GM12878 (cell line): ENCODE results near the gene HORMAD2. TPM values are rescaled to one million over a fixed set of nuclear protein-coding genes. Genes with fewer than 3 reads are reported as not detected.
"Not testable (repeated sequence)": the region's sequence is repeated elsewhere in the genome, so short reads cannot be mapped to it uniquely, and the experiment has no call there.

Experiments used
- ATAC-seq: fragments of 200-7000 bp; cut with Tn5 transposase; 3 replicates; pipeline ENCODE4 v1.9.1; 2020; ENCODE audit warnings: mild to moderate bottlenecking, moderate library complexity
- BruUV-seq: library from RNA; stranded (reverse); fragments of 400-500 nt; replicated peaks from 2 replicates; lab custom pipeline; 2021; lab: Mats Ljungman, UMichigan
- CTCF ChIA-PET: fragments of 300-600 bp; sonication (Branson Sonifier 250); formaldehyde crosslinking; extraction: SDS; loops from one replicate; lab custom pipeline; 2021; ENCODE audit warnings: inconsistent platforms; lab: Yijun Ruan, JAX
- POLR2A ChIA-PET: fragments of 350-600 bp; formaldehyde crosslinking; extraction: SDS; loops from one replicate; lab custom pipeline; 2021; ENCODE audit warnings: inconsistent platforms; lab: Charles Lee
- RAD21 ChIA-PET: fragments of 300-600 bp; sonication (Branson Sonifier 250); formaldehyde crosslinking; loops from one replicate; lab custom pipeline; 2023; ENCODE audit warnings: antibody characterized with exemption; ENCODE audit not compliant: unreplicated experiment; lab: Charles Lee
- SMC1A ChIA-PET: fragments of 300-600 bp; sonication (Branson Sonifier 250); formaldehyde crosslinking; loops from one replicate; lab custom pipeline; 2023; ENCODE audit not compliant: unreplicated experiment, uncharacterized antibody; lab: Charles Lee
- DNase-seq: peaks from one replicate; pipeline ENCODE4 v3.0.0-alpha.2; 2011; ENCODE audit warnings: low read depth, low spot score
- FAIRE-seq: peaks from 3 replicates; lab custom pipeline; 2011; peaks lifted over from hg19 to GRCh38; lab: Jason Lieb, UNC
- H2AFZ ChIP-seq: 2 replicates; pipeline ENCODE4 v1.6.0; 2011; ENCODE audit warnings: low read depth, low read length, control low read depth; ENCODE audit not compliant: control insufficient read depth
- H3K27ac ChIP-seq: 2 replicates; pipeline ENCODE4 v1.5.1; 2011; ENCODE audit warnings: control low read depth; ENCODE audit not compliant: control insufficient read depth, insufficient read depth
- H3K27me3 ChIP-seq, 2 experiments: replicated peaks in 1 of 2; 2 replicates each; pipeline versions ENCODE4 v1.6.0 to v1.6.1; 2011; ENCODE audit warnings: low read length in 1 of 2; ENCODE audit not compliant: control insufficient read depth in 2 of 2, insufficient read depth in 2 of 2
- H3K36me3 ChIP-seq, 2 experiments: 2 replicates each; pipeline ENCODE4 v1.5.1; 2011; ENCODE audit warnings: low read length in 1 of 2; ENCODE audit not compliant: control insufficient read depth in 2 of 2, insufficient read depth in 2 of 2
- H3K4me1 ChIP-seq: 2 replicates; pipeline ENCODE4 v1.6.1; 2011; ENCODE audit warnings: mild to moderate bottlenecking, low read length, moderate library complexity, mixed read lengths; ENCODE audit not compliant: control insufficient read depth, insufficient read depth
- H3K4me2 ChIP-seq: 2 replicates; pipeline ENCODE4 v1.6.0; 2011; ENCODE audit warnings: control low read depth; ENCODE audit not compliant: control insufficient read depth, insufficient read depth
- H3K4me3 ChIP-seq: fragments of 200-600 bp; sonication (generic); 2 replicates; pipeline ENCODE4 v1.5.1; 2016
- H3K79me2 ChIP-seq: 2 replicates; pipeline ENCODE4 v1.6.0; 2011; ENCODE audit warnings: low read length; ENCODE audit not compliant: control insufficient read depth, insufficient read depth
- H3K9ac ChIP-seq: 2 replicates; pipeline ENCODE4 v1.8.0; 2011; ENCODE audit warnings: low read length, control low read depth, mixed read lengths; ENCODE audit not compliant: control insufficient read depth, insufficient read depth
- H3K9me3 ChIP-seq: replicated peaks from 3 replicates; pipeline ENCODE4 v1.5.1; 2011; ENCODE audit warnings: mild to moderate bottlenecking, low read length; ENCODE audit not compliant: control insufficient read depth, insufficient read depth
- H4K20me1 ChIP-seq: 2 replicates; pipeline ENCODE4 v1.6.0; 2011; ENCODE audit not compliant: control insufficient read depth, insufficient read depth
- BACH1 ChIP-seq: fragments of 450-650 bp; IDR thresholded peaks from 2 replicates; pipeline ENCODE4 v1.6.1; 2017; ENCODE audit warnings: mild to moderate bottlenecking, borderline replicate concordance
- BCL3 ChIP-seq: IDR thresholded peaks from 2 replicates; pipeline ENCODE4 v1.6.1; 2011; ENCODE audit warnings: borderline replicate concordance, low read depth, mild to moderate bottlenecking, moderate library complexity, low read length; ENCODE audit not compliant: insufficient read depth, poor library complexity, severe bottlenecking
- BMI1 ChIP-seq: fragments of 450-650 bp; IDR thresholded peaks from 2 replicates; pipeline ENCODE4 v1.6.1; 2016; ENCODE audit warnings: mild to moderate bottlenecking, moderate library complexity, borderline replicate concordance
- CHD2 ChIP-seq: IDR thresholded peaks from 2 replicates; pipeline ENCODE4 v1.6.1; 2011; ENCODE audit warnings: low read depth, low read length, improper control_type of control experiment, borderline replicate concordance
- DPF2 ChIP-seq: fragments of 450-650 bp; IDR thresholded peaks from 2 replicates; pipeline ENCODE4 v1.6.1; 2017; ENCODE audit warnings: mild to moderate bottlenecking
- FOXM1 ChIP-seq: IDR thresholded peaks from 2 replicates; pipeline ENCODE4 v1.6.1; 2012; ENCODE audit warnings: low read depth, mild to moderate bottlenecking, inconsistent platforms, low read length, moderate library complexity
- KLF5 ChIP-seq: fragments of 450-650 bp; IDR thresholded peaks from 2 replicates; pipeline ENCODE4 v1.6.1; 2014; ENCODE audit warnings: mild to moderate bottlenecking; ENCODE audit not compliant: partially characterized antibody
- MTA2 ChIP-seq: fragments of 450-650 bp; IDR thresholded peaks from 2 replicates; pipeline ENCODE4 v1.6.1; 2016; ENCODE audit warnings: low read depth, mild to moderate bottlenecking, moderate library complexity
- MTA3 ChIP-seq: IDR thresholded peaks from 2 replicates; pipeline ENCODE4 v1.6.1; 2012; ENCODE audit warnings: low read length, inconsistent platforms, borderline replicate concordance
- NBN ChIP-seq: fragments of 450-650 bp; IDR thresholded peaks from 2 replicates; pipeline ENCODE4 v1.6.1; 2016
- NKRF ChIP-seq: fragments of 450-650 bp; conservative IDR thresholded peaks from 2 replicates; pipeline ENCODE4 v1.6.1; 2017; ENCODE audit warnings: mild to moderate bottlenecking, moderate library complexity
- SMC3 ChIP-seq: IDR thresholded peaks from 2 replicates; pipeline ENCODE4 v1.6.1; 2011; ENCODE audit warnings: low read length, improper control_type of control experiment, borderline replicate concordance
- STAT1 ChIP-seq: fragments of 450-650 bp; conservative IDR thresholded peaks from 2 replicates; pipeline ENCODE4 v1.6.1; 2014; ENCODE audit warnings: antibody characterized with exemption, mild to moderate bottlenecking
- SUPT20H ChIP-seq: IDR thresholded peaks from 2 replicates; pipeline ENCODE4 v1.6.1; 2011; ENCODE audit warnings: low read depth, mild to moderate bottlenecking, low read length, moderate library complexity, borderline replicate concordance; ENCODE audit not compliant: control insufficient read depth
- YBX1 ChIP-seq: fragments of 450-650 bp; IDR thresholded peaks from 2 replicates; pipeline ENCODE4 v1.6.1; 2016; ENCODE audit warnings: antibody characterized with exemption
- WGBS: methylation state at CpG from one replicate; pipeline ENCODE4 v1.1.6; 2016; ENCODE audit warnings: low lambda C conversion rate; ENCODE audit not compliant: insufficient replicate concordance, insufficient coverage; ENCODE audit errors: missing lambda C conversion rate; 5-methylcytosine and 5-hydroxymethylcytosine counted together
- in situ Hi-C: fragments of 300-500 bp; cut with MboI; formaldehyde crosslinking; loops from 9 replicates; pipeline ENCODE4 v1.14.3; 2018; ENCODE audit warnings: mixed read lengths
- intact Hi-C: fragments of 100-400 bp; cut with micrococcal nuclease; formaldehyde crosslinking; loops from one replicate; pipeline ENCODE4 v1.14.2; 2022; ENCODE audit not compliant: unreplicated experiment
- polyA plus RNA-seq, 11 experiments: library from polyadenylated mRNA; depleted of rRNA in 4 of 11; unstranded in 6 of 11; stranded (reverse) in 5 of 11; fragments of >200 nt; fragmentation: Nextera tagmentation in 4 of 11; fragmentation: Illumina TruSeq in 1 of 11; extraction: Ambion mirVana in 4 of 11; extraction: Trizol in 1 of 11; gene quantifications; 1 replicate in 1 of 11; 2 replicates in 10 of 11; pipeline versions ENCODE4 v1.2.1 to v1.2.3, GENCODE V29; 2011 to 2016; ENCODE audit warnings: inconsistent platforms in 2 of 11, missing spikeins in 2 of 11, low read depth in 1 of 11
- total RNA-seq, 4 experiments: library from RNA; depleted of rRNA in 3 of 4; stranded (reverse); fragments of >200 nt in 3 of 4; fragmentation: Illumina TruSeq in 1 of 4; extraction: Trizol in 1 of 4; gene quantifications; 2 replicates each; pipeline versions ENCODE4 v1.2.1 to v1.2.3, GENCODE V29; 2013 to 2021

HORMAD2 gene
- total and polyA plus RNA-seq, 10 of the 15 experiments (the other 5 are each of a cell fraction or from before 2014, with no cell fraction given), result 0.07 to 0.13 TPM; not detected in 8

- Histone ChIP-seq H3K4me2 (no peak overlapping the region), H3K4me3 (no peak overlapping the region)
- DNase-seq (no peak), ATAC-seq (no peak)
- WGBS, result 65% methylated on average over 2 of the region's 2 CpGs
- RAD21 ChIA-PET, result interaction anchor here (1.4 to 3.3 kb wide), 3 partner anchors 8 to 450 kb away, joined by 4 to 19 read pairs (median 6); no protein-coding TSS in a partner anchor
- TF ChIP-seq NKRF, result no peak
- no peak for TF ChIP-seq SMC3
- TF ChIP-seq CHD2, result no peak
- TF ChIP-seq MTA3, result no peak
- no peak for TF ChIP-seq MTA2
- TF ChIP-seq NBN, result no peak
- TF ChIP-seq YBX1, result no peak
- no peak for TF ChIP-seq BACH1
- TF ChIP-seq BCL3, result no peak
- no peak for TF ChIP-seq KLF5
- no peak for TF ChIP-seq SUPT20H
- no peak for TF ChIP-seq FOXM1
- no peak for TF ChIP-seq DPF2
- no peak for TF ChIP-seq BMI1
- TF ChIP-seq STAT1, result no peak
- TF ChIP-seq, all 136 proteins: peak for 0
- SMC1A ChIA-PET, result interaction anchor here (1.1 to 3.1 kb wide), 6 partner anchors 11 to 460 kb away, joined by 3 to 20 read pairs (median 14); no protein-coding TSS in a partner anchor
- no peaks in the 10 kb centered on the region for H3K36me3 ChIP-seq
- in situ Hi-C loops, result loop anchor here (5.0 to 10.0 kb wide), 2 partner anchors 459 to 692 kb away; no protein-coding TSS in a partner anchor
- FAIRE-seq, result no peak
- no peak overlapping the region for H3K9ac ChIP-seq
- H3K27ac ChIP-seq, result no peak overlapping the region
- no peak overlapping the region for H2AFZ ChIP-seq
- H3K9me3 ChIP-seq, result no peaks in the 10 kb centered on the region; the same call in 2 of the 3 replicates
- H3K27me3 ChIP-seq, result no peaks in the 10 kb centered on the region
- CTCF ChIA-PET, result interaction anchor here (0.6 to 6.0 kb wide), 9 partner anchors 9 to 497 kb away, joined by 3 to 58 read pairs (median 3); partner anchors contain the start of gene HORMAD2
- no peaks in the 10 kb centered on the region for H3K4me1 ChIP-seq
- no peaks in the 10 kb centered on the region for H4K20me1 ChIP-seq
- POLR2A ChIA-PET, result no interaction called here
- intact Hi-C loops, result loop anchor here (10.0 kb wide), 2 partner anchors 362 to 392 kb away; partner anchors contain the start of gene CABP7
- no peaks in the 10 kb centered on the region for H3K79me2 ChIP-seq
- no TSS peak for BruUV-seq
Observed at GRCh38 chr22:30086496-30086895, 6.2 kb downstream of the HORMAD2 start.

DNA sequence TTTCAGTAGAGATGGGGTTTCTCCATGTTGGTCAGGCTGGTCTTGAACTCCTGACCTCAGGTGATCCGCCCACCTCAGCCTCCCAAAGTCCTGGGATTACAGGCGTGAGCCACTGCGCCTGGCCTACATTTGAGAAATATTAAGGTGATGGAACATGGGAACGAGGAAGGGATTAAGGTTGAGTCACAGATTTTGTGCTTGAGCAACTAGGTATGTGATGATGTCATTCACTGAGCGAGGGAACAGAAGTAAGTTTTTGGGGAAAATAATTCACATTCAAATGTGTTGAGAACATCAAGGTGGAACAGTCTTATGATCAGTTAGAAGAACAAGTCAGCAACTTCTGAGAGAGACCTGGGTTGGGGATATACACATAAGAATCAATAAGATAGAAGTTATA lies 6.8 kb downstream of the HORMAD2 start:
- FAIRE-seq, H2AFZ ChIP-seq, H3K36me3 ChIP-seq, H3K9me3 ChIP-seq, H3K27ac ChIP-seq, H3K4me3 ChIP-seq, H3K4me1 ChIP-seq, BruUV-seq, H3K9ac ChIP-seq, DNase-seq, POLR2A ChIA-PET, ATAC-seq, H4K20me1 ChIP-seq, H3K79me2 ChIP-seq, H3K4me2 ChIP-seq, H3K27me3 ChIP-seq: not testable (repeated sequence)
- CTCF ChIA-PET, result interaction anchor here (0.6 to 6.0 kb wide), 8 partner anchors 10 to 498 kb away, joined by 3 to 58 read pairs (median 4); partner anchors contain the start of gene HORMAD2
- intact Hi-C loops, result loop anchor here (10.0 kb wide), 2 partner anchors 362 to 392 kb away; partner anchors contain the start of gene CABP7
- SMC1A ChIA-PET, result interaction anchor here (0.6 to 3.3 kb wide), 7 partner anchors 10 to 461 kb away, joined by 3 to 30 read pairs (median 13); no protein-coding TSS in a partner anchor
- in situ Hi-C loops, result loop anchor here (5.0 to 10.0 kb wide), 2 partner anchors 460 to 692 kb away; no protein-coding TSS in a partner anchor
- RAD21 ChIA-PET, result interaction anchor here (1.4 to 3.3 kb wide), 5 partner anchors 8 to 451 kb away, joined by 4 to 23 read pairs (median 12); no protein-coding TSS in a partner anchor
- 54% methylated on average over 5 of the region's 5 CpGs for WGBS
